HepG2 (cell line): ENCODE results near the gene SFI1. TPM values are rescaled to one million over a fixed set of nuclear protein-coding genes. Genes with fewer than 3 reads are reported as not detected.

ENCODE experiments used
- ATAC-seq: fragments of 200-7000 bp; cut with Tn5 transposase; 3 replicates; pipeline ENCODE4 v1.9.1; 2020; ENCODE audit warnings: mild to moderate bottlenecking, moderate library complexity
- BruUV-seq: library from RNA; stranded (reverse); fragments of 400-500 nt; replicated peaks from 2 replicates; lab custom pipeline; 2021; lab: Mats Ljungman, UMichigan
- CTCF ChIA-PET: fragments of 300-600 bp; formaldehyde crosslinking; extraction: SDS; loops from one replicate; lab custom pipeline; 2021; ENCODE audit warnings: low total read pairs, inconsistent platforms, low intra/inter-chr PET ratio; lab: Yijun Ruan, JAX
- POLR2A ChIA-PET: fragments of 350-600 bp; sonication (Branson Sonifier 250); formaldehyde crosslinking; loops from one replicate; lab custom pipeline; 2020; ENCODE audit warnings: antibody characterized with exemption, inconsistent platforms; lab: Yijun Ruan, JAX
- DNase-seq: peaks from one replicate; pipeline ENCODE4 v3.0.0-alpha.2; 2015; ENCODE audit warnings: low spot score
- FAIRE-seq: peaks from 3 replicates; lab custom pipeline; 2011; peaks lifted over from hg19 to GRCh38; lab: Jason Lieb, UNC
- H2AFZ ChIP-seq: one replicate; pipeline ENCODE4 v1.6.1; 2011; ENCODE audit warnings: low read length, inconsistent platforms
- H3K27ac ChIP-seq: fragments of 300-600 bp; 3 replicates; pipeline ENCODE4 v1.8.0; 2011; ENCODE audit warnings: mixed run types, mild to moderate bottlenecking, mixed read lengths, low read length, inconsistent platforms; ENCODE audit not compliant: insufficient read depth; ENCODE audit errors: extremely low read length
- H3K27me3 ChIP-seq, 2 experiments: fragments of 200-600 bp in 1 of 2; 2 replicates in 1 of 2; 3 replicates in 1 of 2; pipeline versions ENCODE4 v1.6.0 to v1.8.0; 2011; ENCODE audit warnings: low read length in 2 of 2, mild to moderate bottlenecking in 2 of 2, moderate library complexity in 2 of 2, inconsistent platforms in 1 of 2; ENCODE audit not compliant: insufficient read depth in 2 of 2, control insufficient read depth in 1 of 2
- H3K36me3 ChIP-seq, 2 experiments: fragments of 200-600 bp in 1 of 2; replicated peaks in 1 of 2; 2 replicates in 1 of 2; 3 replicates in 1 of 2; pipeline versions ENCODE4 v1.5.1 to v1.8.0; 2011; ENCODE audit warnings: low read length in 2 of 2, inconsistent platforms in 1 of 2; ENCODE audit not compliant: insufficient read depth in 2 of 2, control insufficient read depth in 1 of 2
- H3K4me1 ChIP-seq: 2 replicates; pipeline ENCODE4 v1.5.1; 2012; ENCODE audit warnings: low read length, inconsistent platforms; ENCODE audit not compliant: insufficient read depth
- H3K4me2 ChIP-seq: 2 replicates; pipeline ENCODE4 v1.6.0; 2011; ENCODE audit warnings: low read depth, low read length, inconsistent platforms
- H3K4me3 ChIP-seq, 3 experiments: fragments of 200-600 bp in 1 of 3; sonication (generic), shearing (Covaris generic) in 1 of 3; replicated peaks in 1 of 3; 2 replicates each; pipeline ENCODE4 v1.5.1; 2011 to 2016; ENCODE audit warnings: low read length in 3 of 3, inconsistent platforms in 2 of 3, low read depth in 2 of 3, mild to moderate bottlenecking in 2 of 3, control low read depth in 1 of 3, mixed read lengths in 1 of 3; ENCODE audit not compliant: insufficient read depth in 1 of 3
- H3K79me2 ChIP-seq: one replicate; pipeline ENCODE4 v1.6.1; 2011; ENCODE audit warnings: low read length, inconsistent platforms; ENCODE audit not compliant: insufficient read depth
- H3K9ac ChIP-seq: 2 replicates; pipeline ENCODE4 v1.6.0; 2011; ENCODE audit warnings: mild to moderate bottlenecking, low read depth, low read length, inconsistent platforms; ENCODE audit not compliant: insufficient read depth
- H3K9me3 ChIP-seq: 2 replicates; pipeline ENCODE4 v1.5.1; 2012; ENCODE audit warnings: mild to moderate bottlenecking, low read length
- H4K20me1 ChIP-seq: 2 replicates; pipeline ENCODE4 v1.6.0; 2011; ENCODE audit warnings: inconsistent platforms, mild to moderate bottlenecking, low read length, moderate library complexity; ENCODE audit not compliant: insufficient read depth
- BRF2 ChIP-seq: sonication (generic); formaldehyde crosslinking; IDR thresholded peaks from 2 replicates; pipeline ENCODE4 v1.8.1; 2022; ENCODE audit warnings: mild to moderate bottlenecking, missing genetic modification reagents
- JUNB ChIP-seq: sonication (generic); formaldehyde crosslinking; IDR thresholded peaks from 2 replicates; pipeline ENCODE4 v1.8.0; 2022; ENCODE audit warnings: missing genetic modification reagents, mild to moderate bottlenecking, borderline replicate concordance
- PBX2 ChIP-seq: IDR thresholded peaks from 2 replicates; pipeline ENCODE4 v1.6.1; 2016; ENCODE audit warnings: control low read depth
- TARDBP ChIP-seq: sonication (generic); formaldehyde crosslinking; IDR thresholded peaks from 2 replicates; pipeline ENCODE4 v1.8.0; 2022; ENCODE audit warnings: mild to moderate bottlenecking, missing genetic modification reagents
- ZFP36L1 ChIP-seq: sonication (generic); formaldehyde crosslinking; IDR thresholded peaks from 2 replicates; pipeline ENCODE4 v1.8.0; 2022; ENCODE audit warnings: mild to moderate bottlenecking, missing genetic modification reagents, moderate library complexity
- ZNF274 ChIP-seq: sonication (generic); formaldehyde crosslinking; IDR thresholded peaks from 2 replicates; pipeline ENCODE4 v1.5.1; 2020; ENCODE audit warnings: mild to moderate bottlenecking, missing genetic modification reagents
- WGBS: methylation state at CpG from one replicate; pipeline ENCODE4 v1.1.6; 2017; ENCODE audit warnings: low lambda C conversion rate; 5-methylcytosine and 5-hydroxymethylcytosine counted together
- in situ Hi-C: cut with HindIII; loops from 2 replicates; pipeline ENCODE4 v1.10.0; 2017; ENCODE audit warnings: low pct_unique_long_range_greater_than_20kb; ENCODE audit not compliant: extremely low pct_ligation_motif_present
- intact Hi-C: fragments of 100-400 bp; cut with micrococcal nuclease; formaldehyde crosslinking; loops from one replicate; pipeline ENCODE4 v1.10.0; 2022; ENCODE audit not compliant: unreplicated experiment
- polyA plus RNA-seq, 8 experiments: library from polyadenylated mRNA; depleted of rRNA in 3 of 8; stranded (reverse) in 7 of 8; unstranded in 1 of 8; fragments of >200 nt; fragmentation: Illumina TruSeq in 4 of 8; extraction: Trizol in 4 of 8; gene quantifications; 2 replicates each; pipeline versions ENCODE4 v1.2.1 to v1.2.3, GENCODE V29; 2011 to 2016; ENCODE audit warnings: low read depth in 4 of 8, missing spikeins in 1 of 8, mixed read lengths in 1 of 8; ENCODE audit not compliant: insufficient read depth in 1 of 8
- total RNA-seq, 5 experiments: library from RNA; depleted of rRNA; stranded (reverse); fragments of >200 nt; fragmentation: Illumina TruSeq; extraction: Trizol; gene quantifications; 2 replicates each; pipeline ENCODE4 v1.2.3, GENCODE V29; 2016; ENCODE audit warnings: low read depth in 1 of 5

The SFI1 gene
- total and polyA plus RNA-seq, 2 of the 13 experiments (the other 11 are each of a cell fraction or from before 2014, with no cell fraction given) = 20.5 to 40.1 TPM

GRCh38 chr22:31652088-31652487, 155.8 kb downstream of the SFI1 start:
- no peak overlapping the region for H2AFZ ChIP-seq
- H3K4me3 ChIP-seq = no peak overlapping the region
- no peak overlapping the region for H3K9ac ChIP-seq
- peaks cover 37% of the 10 kb centered on the region for H3K4me1 ChIP-seq
- FAIRE-seq (no peak), DNase-seq (no peak), ATAC-seq (no peak)
- BruUV-seq = no TSS peak
- no peak overlapping the region for H3K27ac ChIP-seq
- peaks cover 11 to 28% of the 10 kb centered on the region in 2 experiments for H3K36me3 ChIP-seq
- POLR2A ChIA-PET = interaction anchor here (2.0 kb wide), 1 partner anchor 10 kb away, joined by 5 read pairs; the partner anchor contains the start of gene PISD
- TF ChIP-seq JUNB (no peak), PBX2 (CRISPR knock-in tag) (no peak), TARDBP (CRISPR knock-in tag) (no peak), ZNF274 (CRISPR knock-in tag) (no peak), ZFP36L1 (no peak), BRF2 (CRISPR knock-in tag) (no peak)
- no peaks in the 10 kb centered on the region for H3K9me3 ChIP-seq
- in situ Hi-C loops (loop anchor here (25.0 kb wide), 1 partner anchor 435 kb away; no protein-coding TSS in a partner anchor), intact Hi-C loops (no loop called here)
- 97% methylated on average over 8 of the region's 9 CpGs for WGBS
- no peaks in the 10 kb centered on the region for H3K27me3 ChIP-seq
- H3K4me2 ChIP-seq = no peak overlapping the region
- H4K20me1 ChIP-seq = peaks cover 26% of the 10 kb centered on the region
- peaks cover 66% of the 10 kb centered on the region for H3K79me2 ChIP-seq
- CTCF ChIA-PET = no interaction called here
